ENCODE measurements around the gene TERC.

The TERC gene

GRCh38 chr3:169780742-169781141 lies 15.9 kb upstream of the TERC start:
- H3K36me3 ChIP-seq (ENCODE audit: insufficient read depth, insufficient read length, low read length), result peaks cover 98% of the 10 kb centered on the region
- no peak overlapping the region for H3K9ac ChIP-seq (ENCODE audit: insufficient read length, low read depth)
- no peaks in the 10 kb centered on the region for H3K9me3 ChIP-seq (ENCODE audit: insufficient read depth, low read length)
- TF ChIP-seq ZNF274 (IDR thresholded peaks at IDR 0.05; ENCODE audit: low read depth, low read length) (no peak), SUZ12 (IDR thresholded peaks at IDR 0.05; ENCODE audit: extremely low read depth, insufficient read depth, insufficient read length) (no peak), YY1 (IDR thresholded peaks at IDR 0.05; ENCODE audit: insufficient read depth, insufficient read length) (no peak)
- no peaks in the 10 kb centered on the region for H3K27me3 ChIP-seq (ENCODE audit: insufficient read depth, insufficient read length)
- no peak for DNase-seq (ENCODE audit: low read depth, low spot score)
- no peak overlapping the region for H3K4me3 ChIP-seq (ENCODE audit: insufficient read length, low read depth)
- H3K4me1 ChIP-seq (ENCODE audit: insufficient read depth, insufficient read length), result no peaks in the 10 kb centered on the region

- Histone ChIP-seq H3K9ac (ENCODE audit: insufficient read length, low read depth) (no peak overlapping the region), H3K27me3 (ENCODE audit: insufficient read depth, insufficient read length) (no peaks in the 10 kb centered on the region), H3K36me3 (ENCODE audit: insufficient read depth, insufficient read length, low read length) (peaks cover 90% of the 10 kb centered on the region), H3K9me3 (ENCODE audit: insufficient read depth, low read length) (no peaks in the 10 kb centered on the region), H3K4me3 (ENCODE audit: insufficient read length, low read depth) (no peak overlapping the region), H3K4me1 (ENCODE audit: insufficient read depth, insufficient read length) (no peaks in the 10 kb centered on the region)
- DNase-seq (ENCODE audit: low read depth, low spot score), result no peak
- no peak for TF ChIP-seq YY1 (IDR thresholded peaks at IDR 0.05; ENCODE audit: insufficient read depth, insufficient read length)
- TF ChIP-seq ZNF274 (IDR thresholded peaks at IDR 0.05; ENCODE audit: low read depth, low read length), result no peak
- no peak for TF ChIP-seq SUZ12 (IDR thresholded peaks at IDR 0.05; ENCODE audit: extremely low read depth, insufficient read depth, insufficient read length)
Observed at GRCh38 chr3:169777822-169778221, 13.0 kb upstream of the TERC start.

- Histone ChIP-seq H3K9me3 (ENCODE audit: insufficient read depth, low read length) (no peaks in the 10 kb centered on the region), H3K9ac (ENCODE audit: insufficient read length, low read depth) (peak overlapping the region; percentile 100), H3K4me1 (ENCODE audit: insufficient read depth, insufficient read length) (no peaks in the 10 kb centered on the region), H3K36me3 (ENCODE audit: insufficient read depth, insufficient read length, low read length) (peaks cover 53% of the 10 kb centered on the region), H3K27me3 (ENCODE audit: insufficient read depth, insufficient read length) (no peaks in the 10 kb centered on the region), H3K4me3 (ENCODE audit: insufficient read length, low read depth) (peak overlapping the region; percentile 100)
- DNase-seq (ENCODE audit: low read depth, low spot score), result no peak
- TF ChIP-seq ZNF274 (IDR thresholded peaks at IDR 0.05; ENCODE audit: low read depth, low read length), result no peak
- no peak for TF ChIP-seq SUZ12 (IDR thresholded peaks at IDR 0.05; ENCODE audit: extremely low read depth, insufficient read depth, insufficient read length)
- TF ChIP-seq YY1 (IDR thresholded peaks at IDR 0.05; ENCODE audit: insufficient read depth, insufficient read length), result no peak
Observed at GRCh38 chr3:169774186-169774585, 9.3 kb upstream of the TERC start.

GRCh38 chr3:169772897-169773816 lies 8.3 kb upstream of the TERC start, which contains the start of gene MYNN:
Gene MYNN, plus strand, starts transcription at chr3:169773396. Its CDS starts 900 bp downstream, at chr3:169774296.
- TF ChIP-seq ZNF274 (IDR thresholded peaks at IDR 0.05; ENCODE audit: low read depth, low read length), result no peak
- TF ChIP-seq YY1 (IDR thresholded peaks at IDR 0.05; ENCODE audit: insufficient read depth, insufficient read length), result peak; percentile 91
- H3K4me3 ChIP-seq (ENCODE audit: insufficient read length, low read depth), result peak within 1 kb of the TSS; percentile 100
- H3K4me1 ChIP-seq (ENCODE audit: insufficient read depth, insufficient read length), result no peaks in the 10 kb centered on the region
- peak within 1 kb of the TSS; percentile 100 for H3K9ac ChIP-seq (ENCODE audit: insufficient read length, low read depth)
- peak; percentile 82 for DNase-seq (ENCODE audit: low read depth, low spot score)
- peaks cover 43% of the 10 kb centered on the region for H3K36me3 ChIP-seq (ENCODE audit: insufficient read depth, insufficient read length, low read length)
- H3K27me3 ChIP-seq (ENCODE audit: insufficient read depth, insufficient read length), result no peaks in the 10 kb centered on the region
- H3K9me3 ChIP-seq (ENCODE audit: insufficient read depth, low read length), result no peaks in the 10 kb centered on the region

- H3K36me3 ChIP-seq (ENCODE audit: insufficient read depth, insufficient read length, low read length), result peaks cover 36% of the 10 kb centered on the region
Observed at GRCh38 chr3:169772305-169772896, 7.5 kb upstream of the TERC start.

GRCh38 chr3:169771497-169772304 lies 6.8 kb upstream of the TERC start:
- H3K36me3 ChIP-seq (ENCODE audit: insufficient read depth, insufficient read length, low read length), result peaks cover 29% of the 10 kb centered on the region
- DNase-seq (ENCODE audit: low read depth, low spot score), result peak; percentile 64
- peak overlapping the region; percentile 43 for H3K9ac ChIP-seq (ENCODE audit: insufficient read length, low read depth)
- peak overlapping the region; percentile 36 for H3K4me3 ChIP-seq (ENCODE audit: insufficient read length, low read depth)
- H3K4me1 ChIP-seq (ENCODE audit: insufficient read depth, insufficient read length), result no peaks in the 10 kb centered on the region
- TF ChIP-seq YY1 (IDR thresholded peaks at IDR 0.05; ENCODE audit: insufficient read depth, insufficient read length) (no peak), ZNF274 (IDR thresholded peaks at IDR 0.05; ENCODE audit: low read depth, low read length) (no peak), SUZ12 (IDR thresholded peaks at IDR 0.05; ENCODE audit: extremely low read depth, insufficient read depth, insufficient read length) (no peak)
- H3K9me3 ChIP-seq (ENCODE audit: insufficient read depth, low read length), result no peaks in the 10 kb centered on the region
- H3K27me3 ChIP-seq (ENCODE audit: insufficient read depth, insufficient read length), result no peaks in the 10 kb centered on the region

More at GRCh38 chr3:169772305-169772896, 7.5 kb upstream of the TERC start:
- DNase-seq (ENCODE audit: low read depth, low spot score), result peak; percentile 60
- peak overlapping the region; percentile 100 for H3K4me3 ChIP-seq (ENCODE audit: insufficient read length, low read depth)
- no peaks in the 10 kb centered on the region for H3K4me1 ChIP-seq (ENCODE audit: insufficient read depth, insufficient read length)
- no peaks in the 10 kb centered on the region for H3K9me3 ChIP-seq (ENCODE audit: insufficient read depth, low read length)
- H3K9ac ChIP-seq (ENCODE audit: insufficient read length, low read depth), result peak overlapping the region; percentile 100
- no peaks in the 10 kb centered on the region for H3K27me3 ChIP-seq (ENCODE audit: insufficient read depth, insufficient read length)
- TF ChIP-seq ZNF274 (IDR thresholded peaks at IDR 0.05; ENCODE audit: low read depth, low read length), result no peak
- no peak for TF ChIP-seq YY1 (IDR thresholded peaks at IDR 0.05; ENCODE audit: insufficient read depth, insufficient read length)
